ENCODE measurements around the gene JAZF1.
A peak's percentile ranks its signal among the peaks of the same experiment; 100 is the strongest.

Gene JAZF1

DNA sequence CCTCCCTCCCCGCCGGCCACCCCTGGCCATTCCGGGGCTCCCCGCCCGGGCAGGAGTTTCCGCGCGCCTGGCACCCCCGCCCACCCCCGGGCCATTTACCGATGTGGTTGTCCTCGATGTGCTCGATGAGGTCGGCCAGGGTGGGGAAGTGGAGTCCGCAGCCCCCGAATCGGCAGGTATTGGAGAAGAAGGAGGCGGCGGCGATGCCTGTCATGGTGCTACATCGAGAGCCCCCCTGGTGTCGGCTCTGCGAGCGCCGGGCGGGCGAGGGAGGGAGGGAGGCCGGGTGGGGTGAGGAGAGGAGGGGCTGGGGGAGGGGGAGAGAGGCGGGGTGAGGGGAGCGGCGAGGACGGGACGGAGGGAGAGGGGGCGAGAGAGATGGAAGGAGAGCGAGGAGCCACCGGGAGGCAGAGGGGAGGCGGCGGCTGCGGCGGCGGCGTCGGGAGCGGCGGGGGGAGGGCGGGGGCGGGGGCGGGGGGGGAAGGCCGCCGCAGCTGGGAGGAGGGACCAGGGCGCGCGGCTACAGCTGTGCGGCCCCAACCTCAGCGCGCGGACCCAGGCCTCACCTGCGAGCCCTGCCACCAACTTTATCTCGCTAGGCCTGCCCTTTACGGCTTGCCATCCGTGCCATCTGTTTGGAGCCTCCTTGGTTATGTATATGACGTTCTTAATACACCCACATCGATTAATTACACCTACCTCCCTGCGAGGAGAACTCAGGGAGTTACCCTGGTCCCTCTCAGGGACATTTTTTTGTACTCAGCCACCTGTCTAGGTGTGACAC is at the start of gene JAZF1:
TSS of gene JAZF1 (minus strand) at position 432 of the 784 bp plus-strand sequence.
- TF ChIP-seq, protein P1, sequence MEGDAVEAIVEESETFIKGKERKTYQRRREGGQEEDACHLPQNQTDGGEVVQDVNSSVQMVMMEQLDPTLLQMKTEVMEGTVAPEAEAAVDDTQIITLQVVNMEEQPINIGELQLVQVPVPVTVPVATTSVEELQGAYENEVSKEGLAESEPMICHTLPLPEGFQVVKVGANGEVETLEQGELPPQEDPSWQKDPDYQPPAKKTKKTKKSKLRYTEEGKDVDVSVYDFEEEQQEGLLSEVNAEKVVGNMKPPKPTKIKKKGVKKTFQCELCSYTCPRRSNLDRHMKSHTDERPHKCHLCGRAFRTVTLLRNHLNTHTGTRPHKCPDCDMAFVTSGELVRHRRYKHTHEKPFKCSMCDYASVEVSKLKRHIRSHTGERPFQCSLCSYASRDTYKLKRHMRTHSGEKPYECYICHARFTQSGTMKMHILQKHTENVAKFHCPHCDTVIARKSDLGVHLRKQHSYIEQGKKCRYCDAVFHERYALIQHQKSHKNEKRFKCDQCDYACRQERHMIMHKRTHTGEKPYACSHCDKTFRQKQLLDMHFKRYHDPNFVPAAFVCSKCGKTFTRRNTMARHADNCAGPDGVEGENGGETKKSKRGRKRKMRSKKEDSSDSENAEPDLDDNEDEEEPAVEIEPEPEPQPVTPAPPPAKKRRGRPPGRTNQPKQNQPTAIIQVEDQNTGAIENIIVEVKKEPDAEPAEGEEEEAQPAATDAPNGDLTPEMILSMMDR (IDR thresholded peaks at IDR 0.05; ENCODE audit: low read depth, low read length): no peak
- peak within 1 kb of the TSS; percentile 71 for H3K4me3 ChIP-seq (ENCODE audit: low read depth, low read length)

GRCh38 chr7:28230261-28230660 is 49.7 kb upstream of the JAZF1 start:
- TF ChIP-seq, protein P1 (IDR thresholded peaks at IDR 0.05; ENCODE audit: low read depth, low read length): no peak
- H3K4me3 ChIP-seq (ENCODE audit: low read depth, low read length): no peak overlapping the region

- H3K4me3 ChIP-seq (ENCODE audit: low read depth, low read length): no peak overlapping the region
- TF ChIP-seq, protein P1 (IDR thresholded peaks at IDR 0.05; ENCODE audit: low read depth, low read length): no peak
Observed at GRCh38 chr7:28228396-28228795, 47.8 kb upstream of the JAZF1 start.

GRCh38 chr7:28226003-28226402 is 45.4 kb upstream of the JAZF1 start:
- H3K4me3 ChIP-seq (ENCODE audit: low read depth, low read length): no peak overlapping the region
- TF ChIP-seq, protein P1 (IDR thresholded peaks at IDR 0.05; ENCODE audit: low read depth, low read length): no peak

GRCh38 chr7:28225576-28225975 is 45.0 kb upstream of the JAZF1 start:
- no peak overlapping the region for H3K4me3 ChIP-seq (ENCODE audit: low read depth, low read length)

DNA sequence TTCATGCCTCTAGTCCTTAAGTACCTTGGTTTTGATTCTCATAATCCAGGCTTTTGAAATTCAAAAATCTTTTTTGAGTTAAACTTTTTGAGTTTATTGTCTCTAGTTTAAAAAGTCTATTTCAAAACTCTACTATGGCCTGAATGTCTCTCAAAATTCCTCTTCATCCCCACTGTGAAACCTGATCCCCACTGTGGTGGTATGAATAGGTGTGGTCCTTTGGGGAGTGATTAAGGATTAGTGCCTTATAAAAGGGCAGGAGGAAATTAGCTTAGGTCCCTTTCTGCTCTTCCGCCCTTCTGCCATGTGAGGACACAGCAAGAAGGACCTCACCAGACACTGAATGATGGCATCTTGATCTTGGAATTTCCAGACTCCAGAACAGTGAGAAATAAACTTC is 44.1 kb upstream of the JAZF1 start:
- H3K4me3 ChIP-seq (ENCODE audit: low read depth, low read length): no peak overlapping the region
- TF ChIP-seq, protein P1 (IDR thresholded peaks at IDR 0.05; ENCODE audit: low read depth, low read length): no peak

More at GRCh38 chr7:28225576-28225975, 45.0 kb upstream of the JAZF1 start:
- TF ChIP-seq, protein P1 (IDR thresholded peaks at IDR 0.05; ENCODE audit: low read depth, low read length): no peak

- TF ChIP-seq, protein P1 (IDR thresholded peaks at IDR 0.05; ENCODE audit: low read depth, low read length): no peak
- no peak overlapping the region for H3K4me3 ChIP-seq (ENCODE audit: low read depth, low read length)
Observed at GRCh38 chr7:28224172-28224571, 43.6 kb upstream of the JAZF1 start.
